HG02678 (cell line): Measurements from ENCODE around the gene TTC7B.

Source experiments
- ATAC-seq: cut with Tn5 transposase; IDR thresholded peaks from one replicate; pipeline ENCODE4 v1.9.1; 2021; ENCODE audit warnings: mild to moderate bottlenecking, moderate library complexity; ENCODE audit not compliant: unreplicated experiment

The TTC7B gene

GRCh38 chr14:90717916-90718315, 98.3 kb downstream of the TTC7B start:
- no peak for ATAC-seq

DNA sequence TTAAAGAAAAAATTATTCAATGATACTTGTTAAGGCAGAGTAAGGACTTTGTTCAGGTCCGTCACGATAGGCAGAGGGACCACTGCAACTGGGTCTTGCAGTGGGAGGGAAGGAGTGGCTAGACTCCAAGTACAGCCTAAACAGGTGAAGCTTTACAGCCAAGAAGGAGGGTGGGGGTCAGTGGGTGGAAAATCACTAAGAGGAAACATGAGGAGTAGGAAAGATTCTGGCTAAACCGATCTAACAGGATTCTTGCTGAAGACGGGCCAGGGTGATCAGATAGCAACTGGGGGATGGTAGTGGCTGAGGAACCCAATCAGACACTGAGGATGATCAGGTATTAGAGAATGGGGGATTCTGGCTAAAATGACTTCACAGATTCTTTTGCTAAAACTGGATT, 100.2 kb downstream of the TTC7B start:
- no peak for ATAC-seq

DNA sequence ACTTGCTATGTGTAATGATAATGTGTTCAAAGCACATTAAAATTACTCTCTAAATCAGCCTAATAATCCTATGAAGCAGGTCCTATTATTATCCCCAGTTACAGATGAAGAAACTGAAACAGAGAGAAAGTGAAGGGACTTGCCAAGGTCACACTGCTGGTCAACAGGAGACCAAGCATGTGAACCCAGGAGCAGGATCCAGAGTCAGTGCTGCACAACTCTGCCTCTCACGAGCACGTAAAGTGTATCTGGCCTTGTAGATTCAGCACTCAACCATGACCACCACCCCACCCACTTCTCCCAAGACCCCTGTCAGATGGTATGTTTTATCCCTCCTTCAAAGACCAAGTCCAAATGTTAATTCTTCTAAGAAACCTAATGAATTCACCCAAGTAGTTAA, 100.7 kb downstream of the TTC7B start:
- no peak for ATAC-seq

DNA sequence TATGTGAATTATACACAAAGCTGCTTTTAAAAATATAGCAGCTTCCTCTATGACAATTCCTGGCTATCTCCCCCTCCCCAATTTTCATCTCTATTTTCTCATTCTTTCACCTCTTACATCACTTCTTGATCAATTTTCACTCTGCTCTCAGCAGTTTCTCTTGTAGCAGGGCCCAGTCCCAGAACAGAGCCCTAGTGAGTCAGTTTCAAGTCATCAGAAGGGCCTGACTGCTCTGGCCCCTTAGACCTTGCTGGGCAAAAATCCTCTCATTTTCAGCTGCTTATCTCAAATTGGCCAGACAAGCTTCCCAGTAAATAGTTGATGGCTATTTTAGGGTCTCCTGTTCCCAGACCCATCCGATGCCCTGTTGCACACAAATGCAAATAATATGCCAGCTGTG, 101.4 kb downstream of the TTC7B start:
- no peak for ATAC-seq

GRCh38 chr14:90704738-90705392, 111.4 kb downstream of the TTC7B start:
- ATAC-seq, result no peak

GRCh38 chr14:90703841-90704737, 112.1 kb downstream of the TTC7B start:
- no peak for ATAC-seq

DNA sequence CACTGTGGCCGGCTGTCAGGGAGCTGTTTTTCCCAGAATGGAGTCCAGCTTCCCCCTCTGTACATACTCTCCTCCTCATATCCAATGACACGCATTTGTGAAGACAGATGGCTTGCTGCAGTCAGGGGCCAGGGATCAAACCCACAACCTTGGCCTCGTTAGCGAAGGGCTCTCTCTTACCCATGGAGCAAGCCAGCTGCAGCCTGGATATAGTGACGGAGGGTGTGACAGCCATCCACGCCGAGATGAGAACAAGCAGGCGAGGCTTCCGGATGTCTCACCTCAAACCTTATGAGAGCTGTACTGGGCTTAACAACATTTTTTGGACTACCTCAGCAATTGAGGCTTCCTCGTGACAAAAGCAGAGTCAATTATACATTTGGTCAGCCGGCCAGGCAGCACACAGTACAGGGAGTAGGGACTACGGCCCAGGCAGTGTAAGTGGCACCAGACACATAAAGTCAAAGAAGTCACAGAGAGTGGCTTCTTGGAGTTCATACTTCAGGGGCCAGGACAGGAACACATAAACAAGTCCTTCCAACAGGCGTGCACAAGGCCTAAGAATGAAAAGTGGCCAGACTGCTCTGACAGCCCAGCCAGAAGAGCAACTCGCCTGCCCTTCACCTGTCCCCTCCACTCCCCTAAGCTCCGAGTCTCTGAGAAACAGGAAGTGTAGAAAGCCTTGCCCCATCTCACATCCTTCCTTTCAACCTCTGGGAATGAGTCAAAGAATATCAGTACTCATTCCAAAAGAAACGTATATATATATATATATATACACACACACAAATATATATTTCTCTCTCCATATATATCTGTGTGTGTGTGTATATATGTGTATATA, 115.1 kb downstream of the TTC7B start:
- ATAC-seq, result no peak

DNA sequence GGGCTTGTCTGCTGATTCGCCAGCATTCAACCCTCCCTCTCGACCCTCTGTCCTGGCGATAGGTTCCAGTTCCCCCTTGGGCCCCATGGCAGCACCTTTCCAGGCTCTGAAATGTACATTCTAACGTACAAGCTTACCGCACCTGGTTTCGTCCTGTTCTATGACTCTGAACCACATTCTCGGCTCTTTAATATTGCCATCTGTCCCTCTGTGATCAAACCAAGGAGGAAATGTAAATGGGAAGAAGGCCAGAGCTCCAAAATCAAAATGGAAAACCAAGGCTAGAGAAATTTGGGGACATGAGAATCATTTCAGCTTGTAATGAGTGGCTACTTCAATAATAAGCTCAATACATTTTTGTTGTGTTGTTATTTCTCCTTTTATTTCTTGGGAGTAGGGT, 117.2 kb downstream of the TTC7B start:
- ATAC-seq, result no peak

GRCh38 chr14:90698379-90698869, 117.8 kb downstream of the TTC7B start:
- no peak for ATAC-seq

DNA sequence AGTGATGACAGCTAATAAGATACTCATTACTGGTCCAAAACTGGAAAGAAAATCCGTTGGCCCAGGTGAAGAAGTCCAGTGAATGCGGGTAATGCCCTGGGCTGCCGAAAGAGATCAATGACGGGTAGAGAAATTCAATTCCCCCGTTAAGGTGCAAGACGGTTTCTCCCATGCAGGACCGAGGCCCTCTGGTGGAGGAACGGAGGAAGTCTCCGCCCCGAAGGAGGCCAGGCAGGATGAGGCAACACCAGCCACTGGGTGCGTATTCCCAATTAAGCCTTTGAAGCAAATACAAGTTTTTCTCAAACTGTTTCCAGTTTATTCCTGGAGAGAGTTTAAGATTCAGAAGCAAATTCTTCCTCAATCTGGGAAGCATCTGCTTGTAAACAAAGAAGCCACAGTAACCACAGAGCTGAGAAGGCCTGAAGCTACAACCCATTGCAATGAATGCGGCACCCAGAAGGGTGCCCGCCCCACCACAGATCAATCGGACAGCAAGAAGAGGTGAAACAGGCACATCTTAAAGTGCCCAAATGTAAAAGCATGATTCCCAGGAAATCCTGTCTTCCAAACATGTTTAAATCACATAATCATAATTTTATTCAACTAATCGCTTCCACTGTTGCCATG, 118.5 kb downstream of the TTC7B start:
- peak; percentile 85 for ATAC-seq

- ATAC-seq, result no peak
Measured at GRCh38 chr14:90697132-90697531, 119.1 kb downstream of the TTC7B start.

- ATAC-seq, result no peak
Measured at GRCh38 chr14:90696720-90697119, 119.5 kb downstream of the TTC7B start.

DNA sequence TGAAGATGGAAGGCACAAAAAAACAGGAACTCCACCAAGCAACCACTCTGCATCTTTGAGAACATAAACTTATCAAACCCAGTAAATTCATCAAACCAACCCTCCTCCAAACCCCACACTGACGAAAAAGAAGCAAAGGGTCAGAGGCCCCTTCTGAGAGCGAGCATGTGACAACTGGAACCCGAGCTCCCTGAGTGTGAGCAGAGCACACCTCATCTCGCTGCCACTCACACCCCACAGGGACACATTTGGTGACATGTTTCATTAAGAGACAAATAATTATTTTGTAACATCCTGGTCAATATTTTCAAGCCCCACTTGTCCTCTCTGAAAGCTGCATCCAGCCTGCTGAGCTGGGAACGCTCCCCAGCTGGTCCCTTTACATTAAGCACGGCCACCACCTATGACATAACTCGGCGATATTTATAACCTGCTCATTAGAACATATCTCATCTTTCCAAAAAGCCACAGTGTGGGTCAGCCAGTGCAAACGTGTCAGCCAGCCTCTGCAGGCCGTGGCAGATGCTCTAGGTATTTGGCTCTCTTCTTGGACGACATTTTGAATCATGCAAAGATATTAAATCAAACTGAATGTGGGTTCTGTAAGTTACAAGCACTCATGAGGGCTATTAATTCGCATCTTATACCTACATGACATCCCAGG, 120.1 kb downstream of the TTC7B start:
- ATAC-seq, result no peak

GRCh38 chr14:90693413-90693812, 122.8 kb downstream of the TTC7B start:
- ATAC-seq, result no peak

DNA sequence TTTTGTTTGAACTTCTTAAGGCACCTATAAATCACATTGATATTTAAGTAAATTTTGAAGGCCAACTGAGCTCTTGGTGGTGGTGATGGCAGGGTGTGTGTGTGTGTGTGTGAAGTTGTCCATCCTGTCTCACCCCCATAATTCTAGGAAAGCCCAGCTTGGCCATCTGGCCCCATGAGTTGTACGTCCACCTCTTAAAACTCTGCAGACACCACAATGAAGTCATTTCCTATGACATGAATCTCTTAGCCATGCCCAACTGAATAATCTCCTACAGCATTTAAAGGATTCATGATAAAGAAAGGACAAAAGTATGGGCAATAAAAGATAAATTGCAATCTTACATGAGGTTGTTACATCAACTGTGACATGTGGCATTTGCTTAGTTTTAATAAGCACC, 123.4 kb downstream of the TTC7B start:
- ATAC-seq, result no peak

DNA sequence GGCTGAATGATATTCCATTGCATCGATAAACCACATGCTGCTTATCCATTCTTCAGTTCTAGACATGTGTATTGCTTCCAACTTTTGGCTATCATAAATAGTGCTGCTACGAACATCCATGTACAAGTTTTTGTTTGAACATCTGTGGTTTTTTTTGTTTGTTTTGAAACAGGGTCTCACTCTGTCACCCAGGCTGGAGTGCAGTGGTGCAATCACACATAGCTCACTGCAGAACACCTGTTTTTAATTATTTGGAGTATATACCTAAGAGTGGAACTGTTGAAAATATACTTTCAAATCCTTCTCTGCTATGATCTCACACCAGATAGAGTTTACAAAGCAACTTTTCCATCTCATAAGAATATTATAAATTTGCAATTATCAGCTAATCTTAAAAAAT, 124.2 kb downstream of the TTC7B start:
- ATAC-seq, result no peak

GRCh38 chr14:90691627-90692026, 124.6 kb downstream of the TTC7B start:
- no peak for ATAC-seq

DNA sequence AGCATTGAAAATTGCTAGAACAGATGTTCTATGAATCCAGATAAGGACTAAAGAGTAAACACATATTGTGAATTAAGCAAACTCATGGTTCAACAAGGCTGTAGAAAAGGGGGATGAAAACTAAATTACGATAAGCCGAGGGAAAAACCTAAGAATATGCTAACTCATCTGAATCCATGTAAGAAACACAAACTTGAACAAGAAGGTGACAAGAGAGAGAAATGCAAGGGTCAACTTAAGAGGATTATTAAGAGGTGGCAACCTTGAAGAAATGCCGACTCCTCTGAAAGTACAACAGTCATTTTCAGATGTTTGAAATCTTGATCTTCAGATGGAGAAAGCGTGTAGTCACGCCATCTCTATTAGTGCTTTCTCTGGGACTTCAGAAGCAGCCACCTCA, 128.6 kb downstream of the TTC7B start:
- ATAC-seq, result no peak

- ATAC-seq, result no peak
Measured at GRCh38 chr14:90682615-90683014, 133.6 kb downstream of the TTC7B start.

DNA sequence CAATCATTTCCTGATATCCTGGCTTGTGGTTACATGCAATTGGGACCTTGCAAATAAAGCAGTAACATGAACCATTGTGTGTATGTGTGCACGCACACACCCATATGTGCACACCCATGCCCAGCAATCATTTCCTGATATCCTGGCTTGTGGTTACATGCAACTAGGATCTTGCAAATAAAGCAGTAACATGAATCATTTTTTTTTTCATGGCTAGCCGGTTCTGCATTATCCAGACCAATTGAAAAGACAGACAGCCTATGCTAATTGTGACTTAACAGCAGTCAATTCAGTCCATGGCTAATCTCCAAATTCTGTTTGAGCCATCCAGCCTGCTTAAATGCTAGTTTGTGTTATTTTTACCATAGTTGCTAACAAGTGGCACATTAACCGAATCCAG, 134.3 kb downstream of the TTC7B start:
- no peak for ATAC-seq
